Calu3 (cell line): ENCODE results near the gene PADI1. TPM values are rescaled to one million over a fixed set of nuclear protein-coding genes. Genes with fewer than 3 reads are reported as not detected.

Experiments
- BruUV-seq: library from RNA; stranded (reverse); fragments of 400-500 nt; replicated peaks from 2 replicates; lab custom pipeline; 2021; lab: Mats Ljungman, UMichigan
- CTCF ChIA-PET: fragments of 300-600 bp; sonication (Branson Sonifier 250); formaldehyde crosslinking; loops from one replicate; lab custom pipeline; 2022; ENCODE audit warnings: antibody characterized with exemption; lab: Charles Lee
- DNase-seq: peaks from one replicate; pipeline ENCODE4 v3.0.0; 2022
- H3K27ac Mint-ChIP-seq: one replicate; pipeline ENCODE4 v1.8.0; 2022; ENCODE audit warnings: mixed read lengths; ENCODE audit not compliant: unreplicated experiment
- H3K27me3 Mint-ChIP-seq: one replicate; pipeline ENCODE4 v1.8.0; 2022; ENCODE audit warnings: mixed read lengths; ENCODE audit not compliant: unreplicated experiment
- H3K36me3 Mint-ChIP-seq: one replicate; pipeline ENCODE4 v1.8.0; 2022; ENCODE audit warnings: mild to moderate bottlenecking, moderate library complexity, mixed read lengths; ENCODE audit not compliant: insufficient read depth, unreplicated experiment
- H3K4me1 Mint-ChIP-seq: one replicate; pipeline ENCODE4 v1.8.0; 2022; ENCODE audit warnings: mild to moderate bottlenecking, low read depth, mixed read lengths; ENCODE audit not compliant: unreplicated experiment
- H3K4me3 Mint-ChIP-seq: one replicate; pipeline ENCODE4 v1.8.0; 2022; ENCODE audit warnings: mild to moderate bottlenecking, low read depth, moderate library complexity, mixed read lengths; ENCODE audit not compliant: unreplicated experiment
- H3K9me3 Mint-ChIP-seq: one replicate; pipeline ENCODE4 v1.8.0; 2022; ENCODE audit warnings: low read depth, mixed read lengths; ENCODE audit not compliant: unreplicated experiment
- intact Hi-C: fragments of 100-400 bp; cut with micrococcal nuclease; formaldehyde crosslinking; loops from one replicate; pipeline ENCODE4 v1.10.0; 2022; ENCODE audit not compliant: unreplicated experiment
- total RNA-seq: library from RNA; stranded (reverse); gene quantifications from 2 replicates; pipeline ENCODE4 v1.2.3, GENCODE V29; 2022
- TF ChIP-seq, protein P1 (sequence below): fragments of 200-600 bp; IDR thresholded peaks from one replicate; pipeline ENCODE4 v1.8.0; 2022; ENCODE audit warnings: antibody characterized with exemption; ENCODE audit not compliant: unreplicated experiment

PADI1 gene
- total RNA-seq, 1 experiment from 2014 or later, result 2.3 TPM

DNA sequence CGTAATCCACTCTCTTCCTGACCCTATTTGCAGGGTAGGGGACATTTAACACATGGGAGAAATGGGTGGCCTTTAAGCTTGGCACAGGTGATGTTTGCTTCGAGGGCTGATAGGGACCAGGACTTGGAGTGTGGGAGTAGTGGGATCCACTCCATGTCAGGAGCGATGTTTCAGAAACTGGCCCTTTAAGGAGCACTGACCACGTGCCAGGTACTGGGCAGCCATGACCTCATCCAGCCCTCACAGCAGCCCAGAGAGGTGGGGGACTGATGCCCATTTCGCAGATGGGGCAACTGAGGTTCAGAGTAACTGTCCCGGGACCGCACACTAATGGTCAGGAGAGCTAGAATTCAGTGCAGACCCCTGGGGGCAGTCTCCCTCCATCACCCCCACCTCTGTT, 55.3 kb downstream of the PADI1 start:
- Mint-ChIP-seq H3K27me3 (no peaks in the 10 kb centered on the region), H3K27ac (no peak overlapping the region)
- CTCF ChIA-PET, result no interaction called here

DNA sequence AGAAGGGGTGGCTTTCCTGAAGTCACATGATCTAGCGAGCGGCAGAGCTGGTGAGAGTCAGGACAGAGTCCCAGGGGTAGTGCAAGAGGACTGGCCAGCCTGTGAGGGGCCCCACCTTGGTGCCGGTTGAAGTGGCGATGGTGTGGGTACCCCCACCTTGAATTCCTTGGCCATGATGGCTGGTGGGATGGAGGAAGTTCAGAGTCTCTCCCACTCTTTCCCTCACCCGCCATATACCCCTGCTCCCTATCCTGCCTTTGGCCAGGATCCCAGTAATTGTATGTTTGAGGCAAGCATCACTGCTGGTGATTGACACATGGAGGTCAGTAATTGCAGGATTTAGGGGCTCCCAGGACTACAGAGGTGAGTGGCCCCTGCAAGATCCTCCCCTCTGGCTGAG, 55.8 kb downstream of the PADI1 start:
- Mint-ChIP-seq H3K4me3 (no peak overlapping the region), H3K27ac (no peak overlapping the region), H3K9me3 (no peaks in the 10 kb centered on the region), H3K36me3 (no peaks in the 10 kb centered on the region), H3K27me3 (no peaks in the 10 kb centered on the region), H3K4me1 (peaks cover 12% of the 10 kb centered on the region)
- no TSS peak for BruUV-seq
- CTCF ChIA-PET, result no interaction called here
- TF ChIP-seq, protein P1, sequence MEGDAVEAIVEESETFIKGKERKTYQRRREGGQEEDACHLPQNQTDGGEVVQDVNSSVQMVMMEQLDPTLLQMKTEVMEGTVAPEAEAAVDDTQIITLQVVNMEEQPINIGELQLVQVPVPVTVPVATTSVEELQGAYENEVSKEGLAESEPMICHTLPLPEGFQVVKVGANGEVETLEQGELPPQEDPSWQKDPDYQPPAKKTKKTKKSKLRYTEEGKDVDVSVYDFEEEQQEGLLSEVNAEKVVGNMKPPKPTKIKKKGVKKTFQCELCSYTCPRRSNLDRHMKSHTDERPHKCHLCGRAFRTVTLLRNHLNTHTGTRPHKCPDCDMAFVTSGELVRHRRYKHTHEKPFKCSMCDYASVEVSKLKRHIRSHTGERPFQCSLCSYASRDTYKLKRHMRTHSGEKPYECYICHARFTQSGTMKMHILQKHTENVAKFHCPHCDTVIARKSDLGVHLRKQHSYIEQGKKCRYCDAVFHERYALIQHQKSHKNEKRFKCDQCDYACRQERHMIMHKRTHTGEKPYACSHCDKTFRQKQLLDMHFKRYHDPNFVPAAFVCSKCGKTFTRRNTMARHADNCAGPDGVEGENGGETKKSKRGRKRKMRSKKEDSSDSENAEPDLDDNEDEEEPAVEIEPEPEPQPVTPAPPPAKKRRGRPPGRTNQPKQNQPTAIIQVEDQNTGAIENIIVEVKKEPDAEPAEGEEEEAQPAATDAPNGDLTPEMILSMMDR, result no peak
- no peak for DNase-seq
- intact Hi-C loops, result no loop called here

More for the DNA sequence above, 55.3 kb downstream of the PADI1 start:
- no TSS peak for BruUV-seq
- TF ChIP-seq, protein P1, result no peak
- Mint-ChIP-seq H3K4me1 (peaks cover 12% of the 10 kb centered on the region), H3K36me3 (no peaks in the 10 kb centered on the region), H3K9me3 (no peaks in the 10 kb centered on the region), H3K4me3 (no peak overlapping the region)
- intact Hi-C loops, result no loop called here
- no peak for DNase-seq

DNA sequence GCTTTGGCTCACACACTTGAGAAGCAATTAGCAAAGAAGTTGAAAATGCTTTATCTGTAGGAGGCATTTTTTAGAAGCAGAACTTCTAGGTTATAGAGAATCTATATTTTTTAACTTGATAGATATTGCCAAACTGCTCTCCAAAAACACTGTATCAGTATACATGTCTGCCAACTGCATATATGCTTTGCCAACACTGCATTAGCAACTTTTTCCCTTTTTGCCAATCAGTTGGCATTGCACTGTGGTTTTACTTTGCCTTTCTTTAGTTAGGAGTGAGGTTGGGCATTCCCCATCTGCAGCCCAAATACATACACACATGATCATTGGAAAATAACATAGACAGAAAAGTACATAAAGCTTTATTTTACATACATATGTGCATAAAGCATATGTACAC, 59.0 kb downstream of the PADI1 start:
- intact Hi-C loops, result no loop called here
- no peak overlapping the region for H3K4me3 Mint-ChIP-seq
- H3K27me3 Mint-ChIP-seq, result no peaks in the 10 kb centered on the region
- BruUV-seq, result no TSS peak
- no peaks in the 10 kb centered on the region for H3K4me1 Mint-ChIP-seq
- DNase-seq, result no peak
- CTCF ChIA-PET, result no interaction called here
- H3K36me3 Mint-ChIP-seq, result no peaks in the 10 kb centered on the region
- H3K27ac Mint-ChIP-seq, result no peak overlapping the region
- TF ChIP-seq, protein P1, result no peak
- H3K9me3 Mint-ChIP-seq, result no peaks in the 10 kb centered on the region

DNA sequence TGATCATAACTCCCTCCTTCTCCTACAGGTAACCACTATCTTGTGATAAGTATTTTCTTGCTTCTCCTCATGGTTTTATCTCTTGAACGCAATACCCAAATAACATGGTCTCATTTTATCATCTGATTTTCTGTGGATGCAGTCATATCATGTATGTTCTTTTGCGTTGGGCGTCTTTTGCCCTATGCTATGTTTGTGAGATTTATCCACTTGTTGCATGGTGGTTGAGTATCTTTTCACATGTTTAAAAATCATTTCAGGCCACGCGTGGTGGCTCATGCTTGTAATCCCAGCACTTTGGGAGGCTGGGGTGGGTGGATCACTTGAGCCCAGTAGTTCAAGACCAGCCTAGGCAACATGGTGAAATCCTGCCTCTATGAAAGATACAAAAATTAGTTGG, 59.5 kb downstream of the PADI1 start:
- no peak overlapping the region for H3K4me3 Mint-ChIP-seq
- no peaks in the 10 kb centered on the region for H3K9me3 Mint-ChIP-seq
- H3K27me3 Mint-ChIP-seq, result no peaks in the 10 kb centered on the region
- CTCF ChIA-PET, result no interaction called here
- TF ChIP-seq, protein P1, result no peak
- H3K27ac Mint-ChIP-seq, result no peak overlapping the region
- intact Hi-C loops, result no loop called here
- DNase-seq, result no peak
- BruUV-seq, result no TSS peak
- no peaks in the 10 kb centered on the region for H3K36me3 Mint-ChIP-seq
- no peaks in the 10 kb centered on the region for H3K4me1 Mint-ChIP-seq
